ES-I3 (cell line): Measurements from ENCODE around the gene KCNE3.

Experiments used
- H3K36me3 ChIP-seq: 2 replicates; pipeline ENCODE4 v1.6.1; 2013; ENCODE audit warnings: mild to moderate bottlenecking, low read length, control low read depth, moderate library complexity; ENCODE audit not compliant: insufficient read depth
- H3K4me1 ChIP-seq: 2 replicates; pipeline ENCODE4 v1.6.1; 2013; ENCODE audit warnings: mild to moderate bottlenecking, control low read depth, low read length; ENCODE audit not compliant: insufficient read depth
- H3K9ac ChIP-seq: 2 replicates; pipeline ENCODE4 v1.6.1; 2013; ENCODE audit warnings: low read depth, mild to moderate bottlenecking, low read length, moderate library complexity
- H3K9me3 ChIP-seq: 2 replicates; pipeline ENCODE4 v1.6.1; 2013; ENCODE audit warnings: mild to moderate bottlenecking, low read length, moderate library complexity; ENCODE audit not compliant: control insufficient read depth, insufficient read depth

Gene KCNE3

GRCh38 chr11:74409633-74410032, 57.7 kb downstream of the KCNE3 start:
- Histone ChIP-seq H3K9me3 (no peaks in the 10 kb centered on the region), H3K4me1 (peaks cover 5% of the 10 kb centered on the region; the same call in 1 of the 2 replicates), H3K36me3 (no peaks in the 10 kb centered on the region), H3K9ac (no peak overlapping the region)
